ENCODE results near the gene C4orf50.

DNA sequence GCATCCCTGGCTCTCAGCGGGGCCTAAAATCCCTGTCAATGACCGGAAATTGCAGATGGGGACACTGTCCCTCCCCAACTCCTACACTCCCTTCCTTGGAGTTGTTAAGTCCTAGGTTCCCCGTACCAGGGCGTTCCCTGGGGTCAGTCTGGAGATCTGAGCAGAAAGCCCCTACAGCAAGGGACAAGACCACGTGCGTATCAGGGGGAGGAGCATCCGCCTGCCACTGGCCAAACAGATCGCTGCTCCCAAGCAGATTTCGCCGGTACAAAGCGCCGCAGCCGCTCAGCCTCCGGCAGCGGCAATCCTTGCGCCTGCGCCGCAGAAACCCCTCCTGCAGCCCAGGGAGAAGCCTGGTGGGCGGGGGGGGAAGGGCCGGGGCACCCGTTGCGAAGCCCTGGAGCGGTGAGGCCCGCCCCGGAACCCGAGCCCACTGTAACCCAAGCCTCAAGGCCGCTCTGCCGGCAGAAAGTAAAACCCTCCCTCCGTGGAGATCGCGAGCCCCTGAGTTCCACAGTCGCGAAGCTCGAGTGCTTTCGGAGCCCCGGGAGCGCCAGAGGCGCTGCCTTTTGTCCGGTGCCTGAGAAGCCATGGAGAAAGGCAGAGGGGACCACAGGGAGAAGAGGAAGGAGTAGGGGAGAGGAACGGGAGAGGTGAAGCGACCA is 128.0 kb downstream of the C4orf50 start:
- TF ChIP-seq POLR2A (IDR thresholded peaks at IDR 0.05): no peak
- TF ChIP-seq, protein P1, sequence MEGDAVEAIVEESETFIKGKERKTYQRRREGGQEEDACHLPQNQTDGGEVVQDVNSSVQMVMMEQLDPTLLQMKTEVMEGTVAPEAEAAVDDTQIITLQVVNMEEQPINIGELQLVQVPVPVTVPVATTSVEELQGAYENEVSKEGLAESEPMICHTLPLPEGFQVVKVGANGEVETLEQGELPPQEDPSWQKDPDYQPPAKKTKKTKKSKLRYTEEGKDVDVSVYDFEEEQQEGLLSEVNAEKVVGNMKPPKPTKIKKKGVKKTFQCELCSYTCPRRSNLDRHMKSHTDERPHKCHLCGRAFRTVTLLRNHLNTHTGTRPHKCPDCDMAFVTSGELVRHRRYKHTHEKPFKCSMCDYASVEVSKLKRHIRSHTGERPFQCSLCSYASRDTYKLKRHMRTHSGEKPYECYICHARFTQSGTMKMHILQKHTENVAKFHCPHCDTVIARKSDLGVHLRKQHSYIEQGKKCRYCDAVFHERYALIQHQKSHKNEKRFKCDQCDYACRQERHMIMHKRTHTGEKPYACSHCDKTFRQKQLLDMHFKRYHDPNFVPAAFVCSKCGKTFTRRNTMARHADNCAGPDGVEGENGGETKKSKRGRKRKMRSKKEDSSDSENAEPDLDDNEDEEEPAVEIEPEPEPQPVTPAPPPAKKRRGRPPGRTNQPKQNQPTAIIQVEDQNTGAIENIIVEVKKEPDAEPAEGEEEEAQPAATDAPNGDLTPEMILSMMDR (IDR thresholded peaks at IDR 0.05): no peak

Data from suprapubic skin (tissue), 3 donors.